Measurements from ENCODE around the gene KBTBD4. TPM values are rescaled to one million over a fixed set of nuclear protein-coding genes. Genes with fewer than 3 reads are reported as not detected.
"Not testable (repeated sequence)": the region's sequence is repeated elsewhere in the genome, so short reads cannot be mapped to it uniquely, and the experiment has no call there.

KBTBD4 gene
- polyA plus RNA-seq, 4 donors, result 9.8 to 13.7 (median 12.0) TPM

DNA sequence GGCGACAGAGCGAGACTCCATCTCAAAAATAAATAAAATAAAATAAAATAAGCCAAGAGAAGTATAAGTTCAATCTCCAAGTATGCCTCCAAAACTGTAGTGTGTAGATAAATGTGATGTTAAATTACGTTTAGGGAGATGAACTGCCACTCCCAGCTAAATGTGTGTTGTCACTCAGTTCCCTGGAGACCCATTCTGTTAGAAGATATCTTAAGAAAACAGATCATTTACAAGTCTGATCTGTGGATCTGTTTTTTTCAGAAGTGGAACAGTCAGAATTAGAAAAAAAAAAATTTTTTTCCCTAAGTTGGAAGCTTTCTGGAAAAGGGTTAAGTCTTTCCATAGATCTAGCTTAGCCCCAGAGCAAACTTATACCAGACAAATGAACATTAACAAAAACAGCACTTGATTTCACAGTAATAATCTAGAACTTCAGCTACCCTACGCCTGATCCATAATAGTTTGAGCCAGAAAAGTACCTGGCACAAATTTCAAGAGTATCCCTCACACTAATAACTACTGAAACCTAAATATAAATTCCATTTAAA lies 44.0 kb downstream of the KBTBD4 start:
- peaks cover 0 to 10% (median 0%) of the 10 kb centered on the region in 3 donors for H3K4me1 ChIP-seq (ENCODE audit: control insufficient read depth in 3 of 3, insufficient read depth in 2 of 3, low read depth in 1 of 3, low read length in 2 of 3)
- no peak for FAIRE-seq

DNA sequence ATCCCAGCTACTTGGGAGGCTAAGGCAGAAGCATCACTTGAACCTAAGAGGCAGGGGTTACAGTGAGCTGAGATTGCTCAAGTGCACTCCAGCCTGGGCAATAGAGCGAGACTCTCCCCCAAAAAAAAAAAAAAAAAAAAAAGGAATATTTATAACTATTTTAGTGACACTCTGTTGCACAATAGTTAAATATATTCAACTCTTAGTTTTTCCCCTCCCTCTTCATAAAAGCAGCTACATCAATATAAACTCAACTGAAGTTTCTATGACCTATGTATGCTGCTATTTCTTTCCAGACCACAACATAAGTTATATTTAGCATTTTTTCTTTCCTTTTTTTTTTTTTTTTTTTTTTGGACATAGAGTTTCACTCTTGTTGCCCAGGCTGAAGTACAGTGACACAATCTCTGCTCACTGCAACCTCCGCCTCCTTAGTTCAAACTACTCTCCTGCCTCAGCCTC lies 45.0 kb downstream of the KBTBD4 start:
- H3K4me3 ChIP-seq (ENCODE audit: low read depth in 1 of 3, low read length in 3 of 3), result no peak overlapping the region
- peaks cover 0 to 29% (median 0%) of the 10 kb centered on the region in 3 donors for H3K36me3 ChIP-seq (ENCODE audit: control insufficient read depth in 3 of 3, insufficient read depth in 2 of 3, low read depth in 1 of 3, low read length in 3 of 3)
- peaks cover 0 to 2% (median 0%) of the 10 kb centered on the region in 3 donors for H3K4me1 ChIP-seq (ENCODE audit: control insufficient read depth in 3 of 3, insufficient read depth in 2 of 3, low read depth in 1 of 3, low read length in 2 of 3)
- no peaks in the 10 kb centered on the region for H3K27me3 ChIP-seq (ENCODE audit: control insufficient read depth in 3 of 3, insufficient read depth in 3 of 3, low read length in 3 of 3)
- FAIRE-seq (no peak), DNase-seq (no peak)
- WGBS, 3 donors, result 81 to 93% (median 85%) methylated on average over 2 of the region's 2 CpGs
- H3K9me3 ChIP-seq (ENCODE audit: control insufficient read depth in 2 of 2, insufficient read depth in 1 of 2, low read depth in 1 of 2, low read length in 1 of 2), result no peaks in the 10 kb centered on the region
- H3K27ac ChIP-seq (ENCODE audit: low read depth in 1 of 3, low read length in 2 of 3), result no peak overlapping the region

More for the DNA sequence above, 44.0 kb downstream of the KBTBD4 start:
- Histone ChIP-seq H3K4me3 (ENCODE audit: low read depth in 1 of 3, low read length in 3 of 3) (no peak overlapping the region), H3K36me3 (ENCODE audit: control insufficient read depth in 3 of 3, insufficient read depth in 2 of 3, low read depth in 1 of 3, low read length in 3 of 3) (peaks cover 0 to 20% (median 0%) of the 10 kb centered on the region in 3 donors), H3K9me3 (ENCODE audit: control insufficient read depth in 2 of 2, insufficient read depth in 1 of 2, low read depth in 1 of 2, low read length in 1 of 2) (no peaks in the 10 kb centered on the region), H3K27ac (ENCODE audit: low read depth in 1 of 3, low read length in 2 of 3) (no peak overlapping the region), H3K27me3 (ENCODE audit: control insufficient read depth in 3 of 3, insufficient read depth in 3 of 3, low read length in 3 of 3) (no peaks in the 10 kb centered on the region)
- no peak for DNase-seq
- WGBS, 3 donors, result 88 to 90% (median 89%) methylated on average over 4 of the region's 4 CpGs

DNA sequence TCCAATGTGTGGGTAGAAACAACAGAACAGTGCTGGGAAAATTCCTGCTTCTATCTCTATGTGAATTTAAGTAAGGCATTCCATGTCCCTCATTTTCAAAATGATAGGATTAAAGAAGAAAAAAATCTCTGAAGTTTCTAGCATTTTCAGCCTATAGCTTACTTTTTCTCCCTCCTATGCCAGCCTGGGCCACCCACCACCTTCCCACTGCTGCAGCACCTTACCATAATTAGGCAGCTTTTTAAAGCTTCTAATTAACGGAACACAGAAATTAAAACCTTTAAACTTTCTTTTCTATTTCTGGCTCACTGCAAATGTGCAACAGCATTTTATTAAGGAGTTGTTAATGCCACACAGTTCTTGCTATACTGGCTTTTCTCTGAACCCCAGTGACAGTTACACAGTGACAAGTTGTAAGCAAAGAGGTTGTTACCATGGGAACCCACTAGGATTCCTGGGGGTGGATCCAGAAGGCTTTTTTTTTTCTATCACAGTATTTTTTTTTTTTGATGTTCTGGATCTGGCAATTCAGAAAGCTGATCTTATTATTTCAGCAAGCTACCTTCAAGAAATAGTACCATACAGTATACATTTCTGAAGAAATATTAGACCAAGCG lies 46.1 kb downstream of the KBTBD4 start:
- Histone ChIP-seq H3K9me3 (ENCODE audit: control insufficient read depth in 2 of 2, insufficient read depth in 1 of 2, low read depth in 1 of 2, low read length in 1 of 2) (no peaks in the 10 kb centered on the region), H3K27me3 (ENCODE audit: control insufficient read depth in 3 of 3, insufficient read depth in 3 of 3, low read length in 3 of 3) (no peaks in the 10 kb centered on the region), H3K36me3 (ENCODE audit: control insufficient read depth in 3 of 3, insufficient read depth in 2 of 3, low read depth in 1 of 3, low read length in 3 of 3) (peaks cover 0 to 34% (median 0%) of the 10 kb centered on the region in 3 donors), H3K27ac (ENCODE audit: low read depth in 1 of 3, low read length in 2 of 3) (no peak overlapping the region), H3K4me1 (ENCODE audit: control insufficient read depth in 3 of 3, insufficient read depth in 2 of 3, low read depth in 1 of 3, low read length in 2 of 3) (no peaks in the 10 kb centered on the region), H3K4me3 (ENCODE audit: low read depth in 1 of 3, low read length in 3 of 3) (no peak overlapping the region)
- FAIRE-seq (no peak), DNase-seq (no peak)
- WGBS, 3 donors, result 91 to 94% (median 93%) methylated on average over 2 of the region's 2 CpGs

DNA sequence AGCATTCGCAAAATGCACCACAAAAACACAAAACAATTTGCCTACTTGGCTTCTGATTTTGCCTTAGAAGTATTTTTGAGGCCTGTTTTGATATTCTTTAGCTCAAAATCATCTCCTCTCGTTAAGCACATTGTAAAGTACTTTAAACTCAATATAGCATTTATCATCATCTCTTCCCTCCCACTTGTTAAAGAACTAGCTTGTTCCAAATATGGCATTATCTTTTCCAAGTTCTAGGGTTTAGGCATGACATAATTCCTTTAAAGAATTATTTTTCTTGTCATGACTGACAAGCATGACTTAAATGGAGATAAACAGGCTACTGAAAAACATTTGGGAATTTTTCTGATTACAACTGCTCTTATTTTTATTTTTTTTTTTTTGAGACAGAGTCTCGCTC lies 47.1 kb downstream of the KBTBD4 start:
- no peak for FAIRE-seq
- Histone ChIP-seq H3K4me3 (ENCODE audit: low read depth in 1 of 3, low read length in 3 of 3) (no peak overlapping the region), H3K36me3 (ENCODE audit: control insufficient read depth in 3 of 3, insufficient read depth in 2 of 3, low read depth in 1 of 3, low read length in 3 of 3) (peaks cover 0 to 37% (median 0%) of the 10 kb centered on the region in 3 donors), H3K9me3 (ENCODE audit: control insufficient read depth in 2 of 2, insufficient read depth in 1 of 2, low read depth in 1 of 2, low read length in 1 of 2) (no peaks in the 10 kb centered on the region), H3K27ac (ENCODE audit: low read depth in 1 of 3, low read length in 2 of 3) (no peak overlapping the region), H3K4me1 (ENCODE audit: control insufficient read depth in 3 of 3, insufficient read depth in 2 of 3, low read depth in 1 of 3, low read length in 2 of 3) (no peaks in the 10 kb centered on the region), H3K27me3 (ENCODE audit: control insufficient read depth in 3 of 3, insufficient read depth in 3 of 3, low read length in 3 of 3) (no peaks in the 10 kb centered on the region)
- no peak for DNase-seq
- WGBS, 3 donors, result 67 to 81% (median 78%) methylated on average over 3 of the region's 3 CpGs

DNA sequence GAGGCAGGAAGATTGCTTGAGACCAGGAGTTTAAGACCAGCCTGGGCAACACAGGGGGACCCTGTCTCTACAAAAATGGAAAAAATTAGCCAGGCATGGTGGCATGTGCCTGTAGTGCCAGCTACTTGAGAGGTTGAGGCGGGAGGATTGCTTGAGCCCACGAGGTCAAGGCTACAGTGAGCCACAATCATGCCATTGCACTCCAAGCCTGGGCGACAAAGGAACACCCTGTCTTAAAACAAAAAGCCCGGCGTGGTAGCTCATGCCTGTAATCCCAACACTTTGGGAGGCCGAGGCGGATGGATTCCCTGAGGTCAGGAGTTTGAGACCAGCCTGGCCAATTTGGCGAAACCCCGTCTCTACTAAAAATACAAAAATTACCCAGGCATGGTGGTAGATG lies 48.0 kb downstream of the KBTBD4 start:
- 89 to 90% (median 89%) methylated on average over 9 of the region's 9 CpGs for WGBS, 3 donors
- H3K4me3 ChIP-seq (ENCODE audit: low read depth in 1 of 3, low read length in 3 of 3); H3K9me3 ChIP-seq (ENCODE audit: control insufficient read depth in 2 of 2, insufficient read depth in 1 of 2, low read depth in 1 of 2, low read length in 1 of 2); H3K27me3 ChIP-seq (ENCODE audit: control insufficient read depth in 3 of 3, insufficient read depth in 3 of 3, low read length in 3 of 3); FAIRE-seq; H3K27ac ChIP-seq (ENCODE audit: low read depth in 1 of 3, low read length in 2 of 3); DNase-seq; H3K4me1 ChIP-seq (ENCODE audit: control insufficient read depth in 3 of 3, insufficient read depth in 2 of 3, low read depth in 1 of 3, low read length in 2 of 3): not testable (repeated sequence)
- peaks cover 0 to 33% (median 0%) of the 10 kb centered on the region in 3 donors for H3K36me3 ChIP-seq (ENCODE audit: control insufficient read depth in 3 of 3, insufficient read depth in 2 of 3, low read depth in 1 of 3, low read length in 3 of 3)

DNA sequence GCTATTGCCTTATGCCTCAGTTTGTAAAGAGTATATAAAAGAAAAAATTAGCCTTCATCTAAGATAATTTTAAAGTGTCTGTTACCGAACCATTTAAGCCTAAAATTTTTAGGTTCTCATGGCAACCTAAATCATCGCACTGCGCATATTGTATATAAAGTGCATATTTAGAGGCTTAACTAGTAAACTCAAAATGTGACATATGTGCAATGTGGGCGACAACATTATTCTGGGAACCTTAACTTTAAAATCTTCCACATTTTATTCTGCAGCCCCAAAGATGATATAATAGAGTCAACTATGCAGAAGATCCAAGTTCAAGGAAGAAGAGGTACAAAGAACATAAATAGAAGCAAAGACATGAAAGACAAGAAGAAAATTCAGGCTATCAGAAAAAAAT lies 48.8 kb downstream of the KBTBD4 start:
- Histone ChIP-seq H3K4me3 (ENCODE audit: low read depth in 1 of 3, low read length in 3 of 3) (no peak overlapping the region), H3K4me1 (ENCODE audit: control insufficient read depth in 3 of 3, insufficient read depth in 2 of 3, low read depth in 1 of 3, low read length in 2 of 3) (peaks cover 0 to 5% (median 0%) of the 10 kb centered on the region in 3 donors), H3K36me3 (ENCODE audit: control insufficient read depth in 3 of 3, insufficient read depth in 2 of 3, low read depth in 1 of 3, low read length in 3 of 3) (peaks cover 0 to 34% (median 0%) of the 10 kb centered on the region in 3 donors), H3K27me3 (ENCODE audit: control insufficient read depth in 3 of 3, insufficient read depth in 3 of 3, low read length in 3 of 3) (no peaks in the 10 kb centered on the region), H3K27ac (ENCODE audit: low read depth in 1 of 3, low read length in 2 of 3) (no peak overlapping the region), H3K9me3 (ENCODE audit: control insufficient read depth in 2 of 2, insufficient read depth in 1 of 2, low read depth in 1 of 2, low read length in 1 of 2) (no peaks in the 10 kb centered on the region)
- DNase-seq, result no peak
- 92 to 94% (median 93%) methylated on average over 4 of the region's 4 CpGs for WGBS, 3 donors
- FAIRE-seq, result no peak

DNA sequence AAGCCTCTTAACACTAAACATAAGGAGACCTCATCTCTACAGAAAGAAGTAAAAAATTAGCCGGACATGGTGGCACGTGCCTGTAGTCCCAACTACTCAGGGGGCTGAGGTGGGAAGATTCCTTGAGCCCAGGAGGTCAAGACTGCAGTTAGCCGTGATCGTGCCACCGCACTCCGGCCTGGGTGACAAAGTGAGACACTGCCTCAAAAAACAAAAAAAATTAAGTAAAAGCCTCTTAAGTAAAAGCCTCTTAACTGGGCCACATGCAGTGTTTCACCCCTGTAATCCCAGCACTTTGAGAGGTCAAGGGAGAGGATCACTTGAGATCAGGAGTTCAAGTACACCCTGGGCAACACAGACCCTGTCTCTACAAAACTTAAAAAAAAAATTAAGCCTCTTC lies 51.6 kb downstream of the KBTBD4 start:
- H3K27ac ChIP-seq (ENCODE audit: low read depth in 1 of 3, low read length in 2 of 3), result no peak overlapping the region
- H3K9me3 ChIP-seq (ENCODE audit: control insufficient read depth in 2 of 2, insufficient read depth in 1 of 2, low read depth in 1 of 2, low read length in 1 of 2), result no peaks in the 10 kb centered on the region

DNA sequence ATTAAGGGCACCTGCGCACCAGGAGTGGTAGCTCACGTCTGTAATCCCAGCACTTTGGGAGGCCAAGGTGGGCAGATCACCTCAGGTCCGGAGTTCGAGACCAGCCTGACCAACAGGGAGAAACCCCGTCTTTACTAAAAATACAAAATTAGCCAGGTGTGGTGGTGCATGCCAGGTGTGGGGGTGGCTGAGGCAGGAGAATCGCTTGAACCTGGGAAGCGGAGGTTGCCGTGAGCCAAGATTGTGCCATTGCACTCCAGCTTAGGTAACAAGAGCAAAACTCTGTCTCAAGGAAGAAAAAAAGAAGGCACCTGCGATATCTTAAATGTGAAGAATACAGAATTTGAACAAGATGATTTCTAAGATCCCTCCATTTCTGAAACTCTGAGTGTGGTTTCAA lies 52.7 kb downstream of the KBTBD4 start:
- not testable (repeated sequence) for H3K27ac ChIP-seq (ENCODE audit: low read depth in 1 of 3, low read length in 2 of 3); H3K4me3 ChIP-seq (ENCODE audit: low read depth in 1 of 3, low read length in 3 of 3); FAIRE-seq; H3K9me3 ChIP-seq (ENCODE audit: control insufficient read depth in 2 of 2, insufficient read depth in 1 of 2, low read depth in 1 of 2, low read length in 1 of 2); H3K27me3 ChIP-seq (ENCODE audit: control insufficient read depth in 3 of 3, insufficient read depth in 3 of 3, low read length in 3 of 3); DNase-seq
- 88 to 94% (median 93%) methylated on average over 9 of the region's 9 CpGs for WGBS, 3 donors
- H3K4me1 ChIP-seq (ENCODE audit: control insufficient read depth in 3 of 3, insufficient read depth in 2 of 3, low read depth in 1 of 3, low read length in 2 of 3), result peaks cover 6 to 13% (median 9%) of the 10 kb centered on the region in 3 donors
- H3K36me3 ChIP-seq (ENCODE audit: control insufficient read depth in 3 of 3, insufficient read depth in 2 of 3, low read depth in 1 of 3, low read length in 3 of 3), result peaks cover 0 to 27% (median 0%) of the 10 kb centered on the region in 3 donors

More for the DNA sequence above, 51.6 kb downstream of the KBTBD4 start:
- Histone ChIP-seq H3K27me3 (ENCODE audit: control insufficient read depth in 3 of 3, insufficient read depth in 3 of 3, low read length in 3 of 3) (no peaks in the 10 kb centered on the region), H3K4me1 (ENCODE audit: control insufficient read depth in 3 of 3, insufficient read depth in 2 of 3, low read depth in 1 of 3, low read length in 2 of 3) (peaks cover 6 to 13% (median 9%) of the 10 kb centered on the region in 3 donors), H3K4me3 (ENCODE audit: low read depth in 1 of 3, low read length in 3 of 3) (no peak overlapping the region), H3K36me3 (ENCODE audit: control insufficient read depth in 3 of 3, insufficient read depth in 2 of 3, low read depth in 1 of 3, low read length in 3 of 3) (peaks cover 0 to 31% (median 0%) of the 10 kb centered on the region in 3 donors)
- 93 to 97% (median 96%) methylated on average over 6 of the region's 6 CpGs for WGBS, 3 donors
- FAIRE-seq (no peak), DNase-seq (no peak)

Measured in small intestine (tissue), 7 donors.